Endodermal cell (in vitro differentiated cells): ENCODE results near the gene PTPRN2. TPM values are rescaled to one million over a fixed set of nuclear protein-coding genes. Genes with fewer than 3 reads are reported as not detected.
"Not testable (repeated sequence)": the region's sequence is repeated elsewhere in the genome, so short reads cannot be mapped to it uniquely, and the experiment has no call there.

Experiments used
- DNase-seq: peaks from one replicate; pipeline ENCODE4 v3.0.0-alpha.2; 2017
- H3K27ac ChIP-seq: 2 replicates; pipeline ENCODE4 v1.5.1; 2013; ENCODE audit warnings: mild to moderate bottlenecking, low read depth, low read length, moderate library complexity
- H3K27me3 ChIP-seq: 2 replicates; pipeline ENCODE4 v1.6.1; 2013; ENCODE audit warnings: mild to moderate bottlenecking, low read length, moderate library complexity; ENCODE audit not compliant: insufficient read depth, control insufficient read depth, poor library complexity, severe bottlenecking
- H3K36me3 ChIP-seq: 2 replicates; pipeline ENCODE4 v1.7.0; 2013; ENCODE audit warnings: mild to moderate bottlenecking, low read length, moderate library complexity; ENCODE audit not compliant: control insufficient read depth, insufficient read depth
- H3K4me1 ChIP-seq: one replicate; pipeline ENCODE4 v1.7.0; 2013; ENCODE audit warnings: low read length; ENCODE audit not compliant: control insufficient read depth, insufficient read depth
- H3K4me3 ChIP-seq: 2 replicates; pipeline ENCODE4 v1.5.1; 2013; ENCODE audit warnings: mild to moderate bottlenecking, low read length, moderate library complexity
- H3K9ac ChIP-seq: 2 replicates; pipeline ENCODE4 v1.6.1; 2013; ENCODE audit warnings: mild to moderate bottlenecking, low read length, moderate library complexity; ENCODE audit not compliant: poor library complexity, severe bottlenecking; ENCODE audit errors: extremely low read depth
- H3K9me3 ChIP-seq: 2 replicates; pipeline ENCODE4 v1.6.1; 2013; ENCODE audit warnings: mild to moderate bottlenecking, low read length, moderate library complexity; ENCODE audit not compliant: control insufficient read depth
- H3K27ac Mint-ChIP-seq: 2 replicates; pipeline ENCODE4 v1.8.0; 2020; ENCODE audit warnings: mixed read lengths
- H3K27me3 Mint-ChIP-seq: 2 replicates; pipeline ENCODE4 v1.8.0; 2021; ENCODE audit warnings: mild to moderate bottlenecking, mixed read lengths; ENCODE audit not compliant: insufficient read depth
- H3K36me3 Mint-ChIP-seq: 2 replicates; pipeline ENCODE4 v1.8.0; 2020; ENCODE audit warnings: low read depth, mixed read lengths
- H3K4me1 Mint-ChIP-seq: 2 replicates; pipeline ENCODE4 v1.8.0; 2020; ENCODE audit warnings: mixed read lengths
- H3K4me3 Mint-ChIP-seq: 2 replicates; pipeline ENCODE4 v1.8.0; 2020; ENCODE audit warnings: mild to moderate bottlenecking, moderate library complexity, mixed read lengths
- H3K9me3 Mint-ChIP-seq: 2 replicates; pipeline ENCODE4 v1.8.0; 2020; ENCODE audit warnings: mild to moderate bottlenecking, mixed read lengths
- CTCF ChIP-seq: fragments of 200-600 bp; sonication (generic); conservative IDR thresholded peaks from 2 replicates; pipeline ENCODE4 v1.5.0; 2021; ENCODE audit warnings: antibody characterized with exemption, mild to moderate bottlenecking
- WGBS, 2 experiments: methylation state at CpG; one replicate each; pipeline versions ENCODE4 v1.1.5 to v1.1.7; 2013; ENCODE audit warnings: missing lambda C conversion rate in 2 of 2, mixed read lengths in 1 of 2; ENCODE audit not compliant: insufficient coverage in 1 of 2, insufficient read length in 1 of 2; 5-methylcytosine and 5-hydroxymethylcytosine counted together
- total RNA-seq, 2 donors: library from RNA; stranded (reverse); fragmentation: NEBNext Ultra II Directional in 1 of 2; extraction: Animal tissue kit (Norgen Biotek cat#: 25700) in 1 of 2; gene quantifications; 2 replicates in 1 of 2; 3 replicates in 1 of 2; pipeline ENCODE4 v1.2.1, GENCODE V29; 2021

Gene PTPRN2
- total RNA-seq, 2 donors from 2014 or later = 0.69 to 1.2 TPM

- H3K9ac ChIP-seq = no peak overlapping the region
- H3K4me1 Mint-ChIP-seq = peaks cover 15% of the 10 kb centered on the region
- H3K4me1 ChIP-seq = no peaks in the 10 kb centered on the region
- no peak overlapping the region for H3K4me3 Mint-ChIP-seq
- H3K27me3 ChIP-seq = no peaks in the 10 kb centered on the region
- TF ChIP-seq CTCF = no peak
- no peak overlapping the region for H3K27ac ChIP-seq
- peaks cover 95% of the 10 kb centered on the region for H3K9me3 ChIP-seq
- 70 to 100% methylated on average over 1 to 5 of the region's 5 CpGs for WGBS, 2 experiments
- H3K27me3 Mint-ChIP-seq = no peaks in the 10 kb centered on the region
- peaks cover 9% of the 10 kb centered on the region for H3K9me3 Mint-ChIP-seq
- no peak for DNase-seq
- H3K36me3 ChIP-seq = no peaks in the 10 kb centered on the region
- no peak overlapping the region for H3K4me3 ChIP-seq
- no peak overlapping the region for H3K27ac Mint-ChIP-seq
- no peaks in the 10 kb centered on the region for H3K36me3 Mint-ChIP-seq
These were observed 201.3 kb downstream of the PTPRN2 start for GRCh38 chr7:158386355-158386618.

- H3K36me3 Mint-ChIP-seq, H3K9ac ChIP-seq, H3K4me3 Mint-ChIP-seq, H3K27me3 ChIP-seq, DNase-seq, H3K27ac ChIP-seq, H3K4me1 ChIP-seq, H3K27ac Mint-ChIP-seq, H3K4me3 ChIP-seq, H3K36me3 ChIP-seq, H3K27me3 Mint-ChIP-seq: not testable (repeated sequence)
- peaks cover 95% of the 10 kb centered on the region for H3K9me3 ChIP-seq
- WGBS, 2 experiments = 82 to 89% methylated on average over 6 to 20 of the region's 20 CpGs
- Mint-ChIP-seq H3K9me3 (peaks cover 14% of the 10 kb centered on the region), H3K4me1 (peaks cover 15% of the 10 kb centered on the region)
These were observed 201.9 kb downstream of the PTPRN2 start for GRCh38 chr7:158385496-158386354.

- DNase-seq = no peak
- H3K9ac ChIP-seq = no peak overlapping the region
- Mint-ChIP-seq H3K4me3 (no peak overlapping the region), H3K36me3 (no peaks in the 10 kb centered on the region), H3K9me3 (peaks cover 24% of the 10 kb centered on the region), H3K27ac (no peak overlapping the region), H3K27me3 (no peaks in the 10 kb centered on the region), H3K4me1 (peaks cover 15% of the 10 kb centered on the region)
- no peak for TF ChIP-seq CTCF
- no peak overlapping the region for H3K27ac ChIP-seq
- no peak overlapping the region for H3K4me3 ChIP-seq
- no peaks in the 10 kb centered on the region for H3K27me3 ChIP-seq
- H3K9me3 ChIP-seq = peaks cover 91% of the 10 kb centered on the region
- H3K4me1 ChIP-seq = no peaks in the 10 kb centered on the region
- H3K36me3 ChIP-seq = no peaks in the 10 kb centered on the region
- 66 to 67% methylated on average over 10 to 11 of the region's 11 CpGs for WGBS, 2 experiments
These were observed 202.9 kb downstream of the PTPRN2 start for GRCh38 chr7:158384746-158385145.
